ENCODE results near the gene EXO1.
"Not testable (repeated sequence)": the region's sequence is repeated elsewhere in the genome, so short reads cannot be mapped to it uniquely, and the experiment has no call there.

The EXO1 gene

GRCh38 chr1:241837416-241837815, 10.6 kb upstream of the EXO1 start:
- DNase-seq, result no peak

- DNase-seq, result no peak
These were observed 10.1 kb upstream of the EXO1 start for GRCh38 chr1:241837901-241838300.

- no peak for DNase-seq
These were observed 9.1 kb upstream of the EXO1 start for GRCh38 chr1:241838897-241839296.

- no peak for DNase-seq
These were observed 8.5 kb upstream of the EXO1 start for GRCh38 chr1:241839369-241839979.

GRCh38 chr1:241840164-241840563, 7.8 kb upstream of the EXO1 start:
- DNase-seq, result no peak

GRCh38 chr1:241841691-241842090, 6.3 kb upstream of the EXO1 start:
- no peak for DNase-seq

- no peak for DNase-seq
These were observed 5.4 kb upstream of the EXO1 start for GRCh38 chr1:241842565-241842964.

GRCh38 chr1:241844593-241844992, 3.4 kb upstream of the EXO1 start:
- no peak for DNase-seq

GRCh38 chr1:241846375-241846774, 1.6 kb upstream of the EXO1 start:
- DNase-seq, result no peak

GRCh38 chr1:241846862-241847539, 1.0 kb upstream of the EXO1 start:
- DNase-seq, result no peak

GRCh38 chr1:241847540-241847795, 536 bp upstream of the EXO1 start:
- DNase-seq, result no peak

- no peak for DNase-seq
These were observed 811 bp downstream of the EXO1 start for GRCh38 chr1:241848686-241849344.

GRCh38 chr1:241849345-241849695, 1.3 kb downstream of the EXO1 start:
- DNase-seq, result no peak

- not testable (repeated sequence) for DNase-seq
These were observed 7.6 kb downstream of the EXO1 start for GRCh38 chr1:241855545-241856140.

- DNase-seq, result no peak
These were observed 9.1 kb downstream of the EXO1 start for GRCh38 chr1:241857131-241857530.

- DNase-seq, result no peak
These were observed 12.9 kb downstream of the EXO1 start for GRCh38 chr1:241860922-241861321.

- DNase-seq, result no peak
These were observed 21.0 kb downstream of the EXO1 start for GRCh38 chr1:241869022-241869421.

- DNase-seq, result no peak
These were observed 22.3 kb downstream of the EXO1 start for GRCh38 chr1:241870336-241870735.

- no peak for DNase-seq
These were observed 22.9 kb downstream of the EXO1 start for GRCh38 chr1:241870746-241871430.

GRCh38 chr1:241881440-241881839, 33.4 kb downstream of the EXO1 start:
- DNase-seq, result no peak

- no peak for DNase-seq
These were observed 35.2 kb downstream of the EXO1 start for GRCh38 chr1:241883159-241883558.

- no peak for DNase-seq
These were observed 40.2 kb downstream of the EXO1 start for GRCh38 chr1:241888232-241888631.

GRCh38 chr1:241891296-241891695, 43.3 kb downstream of the EXO1 start:
- no peak for DNase-seq

- no peak for DNase-seq
These were observed 46.0 kb downstream of the EXO1 start for GRCh38 chr1:241894016-241894415.
